ENCODE data around the gene GARIN1A.
A peak's percentile ranks its signal among the peaks of the same experiment; 100 is the strongest.

The GARIN1A gene

DNA sequence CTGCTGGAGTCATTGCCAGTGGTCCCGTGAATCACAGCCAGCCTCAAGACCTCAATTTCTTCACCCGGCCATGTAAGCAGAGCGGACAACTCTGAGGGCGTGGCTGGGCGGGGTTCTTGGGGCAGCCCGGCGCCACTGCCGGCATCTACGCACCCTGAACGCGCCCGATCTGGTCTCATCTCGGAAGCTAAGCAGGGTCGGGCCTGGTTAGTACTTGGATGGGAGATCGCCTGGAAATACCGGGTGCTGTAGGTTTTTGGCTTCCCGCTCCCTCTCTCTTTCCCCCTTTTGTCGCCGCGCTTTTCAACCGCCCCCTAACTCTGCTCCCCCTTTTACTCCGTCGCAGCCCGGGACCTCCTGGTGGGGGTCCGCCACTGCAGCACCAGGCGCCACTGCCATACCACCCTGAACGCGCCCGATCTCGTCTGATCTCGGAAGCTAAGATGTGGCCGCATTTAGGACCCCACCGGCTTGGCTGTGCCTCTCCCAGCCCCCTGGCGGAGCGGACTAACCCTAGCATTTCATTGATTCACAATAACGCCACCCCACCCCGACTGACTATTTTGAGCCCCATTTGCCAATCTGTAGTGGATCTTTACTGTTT is 25.3 kb downstream of the GARIN1A start:
- no peaks in the 10 kb centered on the region for H3K36me3 ChIP-seq (ENCODE audit: insufficient read depth, low read length)
- peaks cover 10% of the 10 kb centered on the region for H3K4me1 ChIP-seq (ENCODE audit: insufficient read depth, low read length, severe bottlenecking)
- peak overlapping the region; percentile 74 for H3K4me2 ChIP-seq (ENCODE audit: low read length)
- peak overlapping the region; percentile 54 for H3K9ac ChIP-seq (ENCODE audit: low read length)
- H3K27ac ChIP-seq (ENCODE audit: low read depth, low read length, poor library complexity, severe bottlenecking) = no peak overlapping the region
- H4K20me1 ChIP-seq (ENCODE audit: insufficient read depth, low read length) = no peaks in the 10 kb centered on the region
- no peaks in the 10 kb centered on the region for H3F3A ChIP-seq (ENCODE audit: insufficient read depth, low read length)
- no peaks in the 10 kb centered on the region for H3K9me3 ChIP-seq (ENCODE audit: low read length)
- H3K27me3 ChIP-seq (ENCODE audit: insufficient read depth, low read length) = peaks cover 6% of the 10 kb centered on the region; the same call in 1 of the 2 replicates
- no peaks in the 10 kb centered on the region for H3K79me2 ChIP-seq (ENCODE audit: insufficient read depth, low read length)
- no peaks in the 10 kb centered on the region for H3K9me2 ChIP-seq (ENCODE audit: low read depth, low read length)
- no peak for TF ChIP-seq EZH2 (IDR thresholded peaks at IDR 0.05; ENCODE audit: borderline replicate concordance, low read length)
- TF ChIP-seq, protein P1, sequence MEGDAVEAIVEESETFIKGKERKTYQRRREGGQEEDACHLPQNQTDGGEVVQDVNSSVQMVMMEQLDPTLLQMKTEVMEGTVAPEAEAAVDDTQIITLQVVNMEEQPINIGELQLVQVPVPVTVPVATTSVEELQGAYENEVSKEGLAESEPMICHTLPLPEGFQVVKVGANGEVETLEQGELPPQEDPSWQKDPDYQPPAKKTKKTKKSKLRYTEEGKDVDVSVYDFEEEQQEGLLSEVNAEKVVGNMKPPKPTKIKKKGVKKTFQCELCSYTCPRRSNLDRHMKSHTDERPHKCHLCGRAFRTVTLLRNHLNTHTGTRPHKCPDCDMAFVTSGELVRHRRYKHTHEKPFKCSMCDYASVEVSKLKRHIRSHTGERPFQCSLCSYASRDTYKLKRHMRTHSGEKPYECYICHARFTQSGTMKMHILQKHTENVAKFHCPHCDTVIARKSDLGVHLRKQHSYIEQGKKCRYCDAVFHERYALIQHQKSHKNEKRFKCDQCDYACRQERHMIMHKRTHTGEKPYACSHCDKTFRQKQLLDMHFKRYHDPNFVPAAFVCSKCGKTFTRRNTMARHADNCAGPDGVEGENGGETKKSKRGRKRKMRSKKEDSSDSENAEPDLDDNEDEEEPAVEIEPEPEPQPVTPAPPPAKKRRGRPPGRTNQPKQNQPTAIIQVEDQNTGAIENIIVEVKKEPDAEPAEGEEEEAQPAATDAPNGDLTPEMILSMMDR (IDR thresholded peaks at IDR 0.05; ENCODE audit: low read length) = peak; percentile 71
- H3K4me3 ChIP-seq (ENCODE audit: low read depth, low read length, poor library complexity, severe bottlenecking) = peak overlapping the region; percentile 59
- 0 out of 2 replicates have a peak overlapping the region, but pooled peaks have one; percentile 16 for H2AFZ ChIP-seq (ENCODE audit: low read length)

DNA sequence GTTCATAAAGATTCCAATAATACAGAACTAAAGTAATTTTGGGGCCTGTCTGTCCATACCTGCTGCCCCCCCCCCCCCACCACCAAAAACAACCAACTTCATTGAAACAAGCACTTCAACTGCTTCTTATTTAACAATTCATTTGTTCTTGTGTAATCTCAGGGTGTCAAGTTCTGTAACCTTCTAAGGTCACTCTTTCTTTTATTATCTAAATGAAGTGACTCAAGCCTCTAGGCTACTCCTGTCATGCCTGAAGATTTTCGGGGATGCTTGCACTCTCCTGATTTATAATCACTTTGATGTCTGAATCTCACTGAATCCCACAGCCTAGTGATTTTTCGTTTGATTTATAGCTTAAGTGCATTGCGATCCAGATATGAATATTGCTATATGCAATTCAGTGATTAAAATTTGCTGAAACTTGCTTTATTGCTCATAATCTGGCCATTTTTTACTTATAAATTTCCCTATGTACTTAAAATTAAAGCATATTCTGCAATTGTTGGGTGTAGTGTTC is 27.2 kb downstream of the GARIN1A start:
- H3K4me1 ChIP-seq (ENCODE audit: insufficient read depth, low read length, severe bottlenecking) = peaks cover 10% of the 10 kb centered on the region
- no peaks in the 10 kb centered on the region for H3K9me2 ChIP-seq (ENCODE audit: low read depth, low read length)
- no peak overlapping the region for H3K4me3 ChIP-seq (ENCODE audit: low read depth, low read length, poor library complexity, severe bottlenecking)
- H3K9ac ChIP-seq (ENCODE audit: low read length) = no peak overlapping the region
- H3K27me3 ChIP-seq (ENCODE audit: insufficient read depth, low read length) = peaks cover 5% of the 10 kb centered on the region; the same call in 1 of the 2 replicates
- H2AFZ ChIP-seq (ENCODE audit: low read length) = no peak overlapping the region
- H3K79me2 ChIP-seq (ENCODE audit: insufficient read depth, low read length) = no peaks in the 10 kb centered on the region
- no peak overlapping the region for H3K4me2 ChIP-seq (ENCODE audit: low read length)
- no peaks in the 10 kb centered on the region for H4K20me1 ChIP-seq (ENCODE audit: insufficient read depth, low read length)
- TF ChIP-seq, protein P1 (IDR thresholded peaks at IDR 0.05; ENCODE audit: low read length) = no peak
- TF ChIP-seq EZH2 (IDR thresholded peaks at IDR 0.05; ENCODE audit: borderline replicate concordance, low read length) = no peak
- H3F3A ChIP-seq (ENCODE audit: insufficient read depth, low read length) = no peaks in the 10 kb centered on the region
- H3K27ac ChIP-seq (ENCODE audit: low read depth, low read length, poor library complexity, severe bottlenecking) = no peak overlapping the region
- no peaks in the 10 kb centered on the region for H3K36me3 ChIP-seq (ENCODE audit: insufficient read depth, low read length)
- no peaks in the 10 kb centered on the region for H3K9me3 ChIP-seq (ENCODE audit: low read length)

GRCh38 chr7:128699895-128700294 is 27.8 kb downstream of the GARIN1A start:
- Histone ChIP-seq H3K9me3 (ENCODE audit: low read length) (no peaks in the 10 kb centered on the region), H3K4me1 (ENCODE audit: insufficient read depth, low read length, severe bottlenecking) (peaks cover 10% of the 10 kb centered on the region)

More at GRCh38 chr7:128699895-128700294, 27.8 kb downstream of the GARIN1A start:
- no peak overlapping the region for H3K4me2 ChIP-seq (ENCODE audit: low read length)
- H3K36me3 ChIP-seq (ENCODE audit: insufficient read depth, low read length) = no peaks in the 10 kb centered on the region
- no peaks in the 10 kb centered on the region for H3K79me2 ChIP-seq (ENCODE audit: insufficient read depth, low read length)
- no peaks in the 10 kb centered on the region for H4K20me1 ChIP-seq (ENCODE audit: insufficient read depth, low read length)
- H3K9me2 ChIP-seq (ENCODE audit: low read depth, low read length) = no peaks in the 10 kb centered on the region
- no peak overlapping the region for H3K4me3 ChIP-seq (ENCODE audit: low read depth, low read length, poor library complexity, severe bottlenecking)
- TF ChIP-seq EZH2 (IDR thresholded peaks at IDR 0.05; ENCODE audit: borderline replicate concordance, low read length) = no peak
- TF ChIP-seq, protein P1 (IDR thresholded peaks at IDR 0.05; ENCODE audit: low read length) = no peak
- peaks cover 5% of the 10 kb centered on the region; the same call in 1 of the 2 replicates for H3K27me3 ChIP-seq (ENCODE audit: insufficient read depth, low read length)
- H3F3A ChIP-seq (ENCODE audit: insufficient read depth, low read length) = no peaks in the 10 kb centered on the region
- H2AFZ ChIP-seq (ENCODE audit: low read length) = no peak overlapping the region
- H3K27ac ChIP-seq (ENCODE audit: low read depth, low read length, poor library complexity, severe bottlenecking) = no peak overlapping the region
- H3K9ac ChIP-seq (ENCODE audit: low read length) = no peak overlapping the region

Data from OCI-LY1 (cell line).